ENCODE results near the gene PODXL2.

The PODXL2 gene

DNA sequence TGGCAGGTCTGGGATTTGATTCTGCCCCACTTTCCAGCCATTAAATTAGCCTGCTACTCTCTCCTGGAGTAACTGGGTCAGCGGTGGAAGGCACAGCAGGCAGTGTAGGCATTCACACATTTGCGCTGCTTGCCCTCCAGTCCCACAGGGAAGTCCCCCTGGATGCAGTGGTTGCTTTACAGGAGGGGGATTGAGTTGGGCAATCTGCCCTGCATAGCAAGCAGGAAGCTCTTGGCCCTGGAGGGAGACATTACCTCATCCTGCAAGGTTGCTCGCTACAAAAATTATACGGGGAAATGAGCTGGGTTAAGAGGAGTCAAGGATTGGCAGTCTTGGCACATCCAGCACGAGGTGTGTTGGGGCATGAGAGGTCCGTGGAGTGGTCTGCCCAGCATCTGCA is 16.0 kb upstream of the PODXL2 start:
- Histone ChIP-seq H3K36me3 (ENCODE audit: control insufficient read depth in 1 of 2, insufficient read depth in 2 of 2, low read length in 2 of 2) (peaks cover 40 to 68% of the 10 kb centered on the region in 2 experiments), H2BK12ac (ENCODE audit: low read length) (no peak overlapping the region), H4K91ac (ENCODE audit: low read depth, low read length) (no peak overlapping the region), H3K14ac (ENCODE audit: low read length) (no peak overlapping the region), H3K18ac (ENCODE audit: low read length) (no peak overlapping the region), H3K79me1 (ENCODE audit: low read length) (no peaks in the 10 kb centered on the region), H3K4me3 (ENCODE audit: low read depth, low read length) (no peak overlapping the region), H3K4ac (ENCODE audit: low read depth, low read length) (no peak overlapping the region), H3K9me3 (ENCODE audit: insufficient read depth, low read depth, low read length) (no peaks in the 10 kb centered on the region), H3K23ac (ENCODE audit: low read length) (no peak overlapping the region), H3K27ac (ENCODE audit: low read depth, low read length) (no peak overlapping the region), H4K12ac (ENCODE audit: low read depth, low read length) (no peak overlapping the region), H3K9ac (ENCODE audit: low read length) (no peak overlapping the region), H2AK5ac (ENCODE audit: low read length) (no peak overlapping the region), H3K4me1 (ENCODE audit: control insufficient read depth in 1 of 2, insufficient read depth in 2 of 2, low read length in 2 of 2) (no peaks in the 10 kb centered on the region), H3K4me2 (ENCODE audit: low read length) (no peak overlapping the region), H2BK120ac (ENCODE audit: insufficient read depth, low read length, poor library complexity) (no peak overlapping the region), H3K79me2 (ENCODE audit: control insufficient read depth, insufficient read depth, low read length, poor library complexity) (no peaks in the 10 kb centered on the region), H2AFZ (ENCODE audit: insufficient read depth, low read length, poor library complexity) (no peak overlapping the region), H4K8ac (ENCODE audit: low read depth, low read length) (no peak overlapping the region), H2BK5ac (ENCODE audit: low read depth, low read length, poor library complexity) (no peak overlapping the region), H3K27me3 (ENCODE audit: insufficient read depth, low read length) (no peaks in the 10 kb centered on the region)
- peak; percentile 44 to 51 for DNase-seq
- WGBS (ENCODE audit: extremely low coverage, insufficient coverage, insufficient read length), result no CpG with 5 or more reads among the region's 6 CpGs

DNA sequence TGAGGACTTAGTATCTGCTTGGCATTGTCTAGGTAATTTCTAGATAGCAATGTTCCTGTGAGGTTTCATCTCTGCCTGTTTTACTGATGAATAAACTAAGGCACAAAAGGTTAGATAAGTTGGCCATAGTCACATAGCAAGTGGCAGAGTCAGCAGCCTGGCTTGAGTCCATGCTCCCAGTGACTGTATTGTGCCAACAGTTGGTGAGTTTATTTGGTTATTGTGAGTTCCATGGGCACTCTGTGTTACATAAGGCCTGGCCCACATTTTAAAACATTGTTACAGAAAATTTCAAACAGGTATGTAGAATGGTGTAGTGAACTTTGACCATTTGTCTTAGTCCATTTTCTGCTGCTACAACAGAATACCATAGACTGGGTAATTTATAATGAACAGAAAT is 15.6 kb upstream of the PODXL2 start:
- H2BK120ac ChIP-seq (ENCODE audit: insufficient read depth, low read length, poor library complexity), result no peak overlapping the region
- no peak overlapping the region for H2BK5ac ChIP-seq (ENCODE audit: low read depth, low read length, poor library complexity)
- H3K4me3 ChIP-seq (ENCODE audit: low read depth, low read length), result no peak overlapping the region
- no peak for DNase-seq
- no peak overlapping the region for H4K91ac ChIP-seq (ENCODE audit: low read depth, low read length)
- H3K9me3 ChIP-seq (ENCODE audit: insufficient read depth, low read depth, low read length), result no peaks in the 10 kb centered on the region
- H3K4ac ChIP-seq (ENCODE audit: low read depth, low read length), result no peak overlapping the region
- no peak overlapping the region for H4K8ac ChIP-seq (ENCODE audit: low read depth, low read length)
- peaks cover 40 to 68% of the 10 kb centered on the region in 2 experiments for H3K36me3 ChIP-seq (ENCODE audit: control insufficient read depth in 1 of 2, insufficient read depth in 2 of 2, low read length in 2 of 2)
- no peaks in the 10 kb centered on the region for H3K27me3 ChIP-seq (ENCODE audit: insufficient read depth, low read length)
- no peak overlapping the region for H3K14ac ChIP-seq (ENCODE audit: low read length)
- H2AK5ac ChIP-seq (ENCODE audit: low read length), result no peak overlapping the region
- H3K79me2 ChIP-seq (ENCODE audit: control insufficient read depth, insufficient read depth, low read length, poor library complexity), result no peaks in the 10 kb centered on the region
- H3K23ac ChIP-seq (ENCODE audit: low read length), result no peak overlapping the region
- H3K79me1 ChIP-seq (ENCODE audit: low read length), result no peaks in the 10 kb centered on the region
- H2BK12ac ChIP-seq (ENCODE audit: low read length), result no peak overlapping the region
- no peak overlapping the region for H3K18ac ChIP-seq (ENCODE audit: low read length)
- no peak overlapping the region for H2AFZ ChIP-seq (ENCODE audit: insufficient read depth, low read length, poor library complexity)
- no peaks in the 10 kb centered on the region for H3K4me1 ChIP-seq (ENCODE audit: control insufficient read depth in 1 of 2, insufficient read depth in 2 of 2, low read length in 2 of 2)
- no peak overlapping the region for H3K27ac ChIP-seq (ENCODE audit: low read depth, low read length)
- H4K12ac ChIP-seq (ENCODE audit: low read depth, low read length), result no peak overlapping the region
- no peak overlapping the region for H3K9ac ChIP-seq (ENCODE audit: low read length)
- H3K4me2 ChIP-seq (ENCODE audit: low read length), result no peak overlapping the region

DNA sequence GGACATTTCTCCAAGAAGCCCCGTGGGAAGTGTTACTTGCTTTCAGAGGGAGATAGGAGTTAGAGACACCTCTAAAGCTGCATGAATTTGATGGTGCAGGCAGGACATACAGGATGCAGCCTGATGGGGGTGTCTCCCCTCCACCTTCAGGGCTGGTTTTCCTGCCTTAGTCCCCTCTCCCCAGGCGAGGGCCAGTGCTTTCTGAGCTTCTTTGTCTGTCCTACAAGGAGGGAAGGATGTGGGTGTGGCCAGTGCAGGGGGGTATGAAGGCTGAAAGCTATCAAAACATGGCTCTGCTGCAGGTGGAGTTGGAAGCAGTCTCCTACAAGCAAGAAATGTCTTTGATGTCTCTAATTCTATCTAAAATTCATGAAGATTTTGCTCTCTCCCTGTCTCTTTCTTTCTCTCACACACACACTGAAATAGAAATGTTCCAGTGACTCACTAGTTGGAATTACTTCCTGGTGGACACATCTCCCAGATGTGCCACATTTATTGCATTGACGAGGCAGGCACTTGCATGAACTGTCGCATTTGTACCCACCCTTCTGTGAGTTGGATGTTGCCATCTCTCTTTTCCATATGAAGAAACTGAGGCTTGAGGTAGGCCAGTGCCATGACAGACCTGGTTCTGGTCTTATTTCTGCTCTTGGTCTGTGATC is 13.9 kb upstream of the PODXL2 start:
- Histone ChIP-seq H2BK120ac (ENCODE audit: insufficient read depth, low read length, poor library complexity) (no peak overlapping the region), H3K4me3 (ENCODE audit: low read depth, low read length) (no peak overlapping the region), H2AK5ac (ENCODE audit: low read length) (no peak overlapping the region), H2AFZ (ENCODE audit: insufficient read depth, low read length, poor library complexity) (no peak overlapping the region), H3K4me1 (ENCODE audit: control insufficient read depth in 1 of 2, insufficient read depth in 2 of 2, low read length in 2 of 2) (no peaks in the 10 kb centered on the region), H3K79me2 (ENCODE audit: control insufficient read depth, insufficient read depth, low read length, poor library complexity) (no peaks in the 10 kb centered on the region), H4K91ac (ENCODE audit: low read depth, low read length) (no peak overlapping the region), H3K27ac (ENCODE audit: low read depth, low read length) (no peak overlapping the region), H4K12ac (ENCODE audit: low read depth, low read length) (no peak overlapping the region), H3K79me1 (ENCODE audit: low read length) (no peaks in the 10 kb centered on the region), H3K14ac (ENCODE audit: low read length) (no peak overlapping the region), H3K18ac (ENCODE audit: low read length) (no peak overlapping the region), H2BK5ac (ENCODE audit: low read depth, low read length, poor library complexity) (no peak overlapping the region), H3K9ac (ENCODE audit: low read length) (no peak overlapping the region), H3K36me3 (ENCODE audit: control insufficient read depth in 1 of 2, insufficient read depth in 2 of 2, low read length in 2 of 2) (peaks cover 41 to 67% of the 10 kb centered on the region in 2 experiments), H3K4me2 (ENCODE audit: low read length) (no peak overlapping the region), H2BK12ac (ENCODE audit: low read length) (no peak overlapping the region), H3K27me3 (ENCODE audit: insufficient read depth, low read length) (no peaks in the 10 kb centered on the region), H3K23ac (ENCODE audit: low read length) (no peak overlapping the region), H4K8ac (ENCODE audit: low read depth, low read length) (no peak overlapping the region), H3K4ac (ENCODE audit: low read depth, low read length) (no peak overlapping the region), H3K9me3 (ENCODE audit: insufficient read depth, low read depth, low read length) (no peaks in the 10 kb centered on the region)
- DNase-seq, result no peak
- WGBS (ENCODE audit: extremely low coverage, insufficient coverage, insufficient read length), result no CpG with 5 or more reads among the region's 4 CpGs

DNA sequence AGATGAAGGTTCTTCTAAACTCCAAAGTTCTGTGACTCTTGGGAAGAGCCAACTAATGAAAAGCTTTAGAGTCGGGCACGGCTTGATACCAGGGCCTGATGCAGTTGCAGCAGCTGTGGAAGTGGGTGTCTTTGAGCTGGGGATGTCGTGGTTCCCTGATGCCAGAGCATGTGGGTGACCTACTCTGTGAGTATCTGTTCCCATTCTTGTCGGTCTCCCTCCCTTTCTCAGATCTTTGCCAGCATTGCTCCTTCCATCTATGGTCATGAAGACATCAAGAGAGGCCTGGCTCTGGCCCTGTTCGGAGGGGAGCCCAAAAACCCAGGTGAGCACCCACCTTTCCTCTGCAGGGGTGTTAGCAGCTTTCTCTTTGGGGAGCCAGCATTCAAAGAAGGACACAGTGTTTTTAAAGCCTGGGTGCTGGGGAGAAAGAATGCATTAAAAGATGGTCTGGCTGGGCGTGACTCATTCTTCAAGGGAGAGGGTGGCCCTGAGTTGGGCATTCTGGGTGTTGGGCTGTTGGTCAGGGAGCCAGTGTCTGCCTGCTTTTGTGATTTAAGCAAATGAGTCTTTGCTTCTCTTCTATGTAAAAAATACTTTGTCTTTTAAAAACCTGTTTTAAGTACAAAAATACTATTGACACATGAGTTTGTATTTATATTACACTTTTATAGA is 13.2 kb upstream of the PODXL2 start:
- H3K14ac ChIP-seq (ENCODE audit: low read length), result no peak overlapping the region
- H3K9ac ChIP-seq (ENCODE audit: low read length), result no peak overlapping the region
- no peaks in the 10 kb centered on the region for H3K27me3 ChIP-seq (ENCODE audit: insufficient read depth, low read length)
- no peak overlapping the region for H3K23ac ChIP-seq (ENCODE audit: low read length)
- H2BK5ac ChIP-seq (ENCODE audit: low read depth, low read length, poor library complexity), result no peak overlapping the region
- no peak overlapping the region for H2AFZ ChIP-seq (ENCODE audit: insufficient read depth, low read length, poor library complexity)
- H3K18ac ChIP-seq (ENCODE audit: low read length), result no peak overlapping the region
- no peak overlapping the region for H3K27ac ChIP-seq (ENCODE audit: low read depth, low read length)
- H3K79me1 ChIP-seq (ENCODE audit: low read length), result no peaks in the 10 kb centered on the region
- H3K79me2 ChIP-seq (ENCODE audit: control insufficient read depth, insufficient read depth, low read length, poor library complexity), result no peaks in the 10 kb centered on the region
- no peak overlapping the region for H3K4me3 ChIP-seq (ENCODE audit: low read depth, low read length)
- no peak overlapping the region for H2BK12ac ChIP-seq (ENCODE audit: low read length)
- WGBS (ENCODE audit: extremely low coverage, insufficient coverage, insufficient read length), result no CpG with 5 or more reads among the region's 6 CpGs
- H3K36me3 ChIP-seq (ENCODE audit: control insufficient read depth in 1 of 2, insufficient read depth in 2 of 2, low read length in 2 of 2), result peaks cover 43 to 67% of the 10 kb centered on the region in 2 experiments
- H4K91ac ChIP-seq (ENCODE audit: low read depth, low read length), result no peak overlapping the region
- no peaks in the 10 kb centered on the region for H3K4me1 ChIP-seq (ENCODE audit: control insufficient read depth in 1 of 2, insufficient read depth in 2 of 2, low read length in 2 of 2)
- H4K8ac ChIP-seq (ENCODE audit: low read depth, low read length), result no peak overlapping the region
- no peak overlapping the region for H2BK120ac ChIP-seq (ENCODE audit: insufficient read depth, low read length, poor library complexity)
- DNase-seq, result no peak
- H4K12ac ChIP-seq (ENCODE audit: low read depth, low read length), result no peak overlapping the region
- H2AK5ac ChIP-seq (ENCODE audit: low read length), result no peak overlapping the region
- H3K4me2 ChIP-seq (ENCODE audit: low read length), result no peak overlapping the region
- no peak overlapping the region for H3K4ac ChIP-seq (ENCODE audit: low read depth, low read length)
- no peaks in the 10 kb centered on the region for H3K9me3 ChIP-seq (ENCODE audit: insufficient read depth, low read depth, low read length)

Data from trophoblast cell (in vitro differentiated cells and primary cell).